ENCODE data around the gene AJAP1. TPM values are rescaled to one million over a fixed set of nuclear protein-coding genes. Genes with fewer than 3 reads are reported as not detected.

The AJAP1 gene
- total and polyA plus RNA-seq, 4 donors = 12.3 to 28.7 (median 26.4) TPM

GRCh38 chr1:4694492-4694891, 40.1 kb downstream of the AJAP1 start:
- Histone ChIP-seq H3K9me3 (ENCODE audit: control insufficient read depth, insufficient read depth, low read length) (no peaks in the 10 kb centered on the region), H3K27me3 (ENCODE audit: control insufficient read depth, insufficient read depth, low read length) (no peaks in the 10 kb centered on the region), H3K36me3 (ENCODE audit: control insufficient read depth, insufficient read depth, low read length) (peaks cover 40% of the 10 kb centered on the region), H3K4me1 (ENCODE audit: control insufficient read depth, insufficient read depth, low read length) (peaks cover 73% of the 10 kb centered on the region), H3K27ac (ENCODE audit: low read depth, low read length) (no peak overlapping the region), H3K4me3 (ENCODE audit: low read depth, low read length) (no peak overlapping the region)
- WGBS (ENCODE audit: insufficient coverage) = 83% methylated on average over 9 of the region's 9 CpGs
- no peak for DNase-seq (ENCODE audit: low read depth in 4 of 6, low spot score in 6 of 6)

GRCh38 chr1:4695241-4695640, 40.8 kb downstream of the AJAP1 start:
- Histone ChIP-seq H3K27ac (ENCODE audit: low read depth, low read length) (no peak overlapping the region), H3K27me3 (ENCODE audit: control insufficient read depth, insufficient read depth, low read length) (no peaks in the 10 kb centered on the region), H3K4me3 (ENCODE audit: low read depth, low read length) (no peak overlapping the region), H3K4me1 (ENCODE audit: control insufficient read depth, insufficient read depth, low read length) (peaks cover 76% of the 10 kb centered on the region), H3K9me3 (ENCODE audit: control insufficient read depth, insufficient read depth, low read length) (no peaks in the 10 kb centered on the region), H3K36me3 (ENCODE audit: control insufficient read depth, insufficient read depth, low read length) (peaks cover 33% of the 10 kb centered on the region)
- 98% methylated on average over 7 of the region's 8 CpGs for WGBS (ENCODE audit: insufficient coverage)
- DNase-seq (ENCODE audit: low read depth in 4 of 6, low spot score in 6 of 6) = no peak

DNA sequence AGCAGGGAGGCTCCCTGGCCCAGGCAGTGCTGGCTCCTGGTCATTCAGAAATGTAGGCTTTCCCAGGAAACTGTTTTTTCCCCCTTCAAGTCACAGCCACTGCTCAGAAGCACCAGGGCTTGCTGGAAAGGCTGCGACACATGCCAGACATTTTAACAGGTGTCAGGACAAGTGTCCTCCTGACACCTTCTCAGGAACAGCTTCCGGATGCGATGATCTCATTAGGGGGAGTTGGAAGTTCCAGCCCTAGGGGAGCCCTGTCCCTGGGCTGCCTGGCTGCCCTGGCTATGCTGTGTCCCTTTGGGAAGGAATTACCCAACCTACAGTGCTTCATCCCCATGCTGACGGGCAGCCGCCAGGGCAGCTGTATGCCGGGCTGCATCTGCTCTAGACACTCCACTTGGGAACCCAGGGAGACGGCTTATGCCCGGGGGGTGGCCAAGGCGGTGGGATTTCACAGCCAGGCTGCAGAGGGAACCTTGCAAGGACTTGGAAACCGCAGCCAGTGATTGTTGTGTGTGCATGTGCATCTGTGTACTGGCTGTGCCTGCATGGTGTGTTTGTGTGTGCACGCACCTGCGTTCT, 41.8 kb downstream of the AJAP1 start:
- no peak overlapping the region for H3K4me3 ChIP-seq (ENCODE audit: low read depth, low read length)
- no peaks in the 10 kb centered on the region for H3K9me3 ChIP-seq (ENCODE audit: control insufficient read depth, insufficient read depth, low read length)
- H3K27me3 ChIP-seq (ENCODE audit: control insufficient read depth, insufficient read depth, low read length) = no peaks in the 10 kb centered on the region
- H3K27ac ChIP-seq (ENCODE audit: low read depth, low read length) = no peak overlapping the region
- H3K4me1 ChIP-seq (ENCODE audit: control insufficient read depth, insufficient read depth, low read length) = peaks cover 80% of the 10 kb centered on the region
- 48% methylated on average over 10 of the region's 12 CpGs for WGBS (ENCODE audit: insufficient coverage)
- H3K36me3 ChIP-seq (ENCODE audit: control insufficient read depth, insufficient read depth, low read length) = peaks cover 25% of the 10 kb centered on the region
- DNase-seq (ENCODE audit: low read depth in 4 of 6, low spot score in 6 of 6) = no peak

GRCh38 chr1:4696753-4697152, 42.3 kb downstream of the AJAP1 start:
- DNase-seq (ENCODE audit: low read depth in 4 of 6, low spot score in 6 of 6) = no peak
- WGBS (ENCODE audit: insufficient coverage) = 78% methylated on average over 2 of the region's 2 CpGs
- no peaks in the 10 kb centered on the region for H3K27me3 ChIP-seq (ENCODE audit: control insufficient read depth, insufficient read depth, low read length)
- no peak overlapping the region for H3K4me3 ChIP-seq (ENCODE audit: low read depth, low read length)
- no peak overlapping the region for H3K27ac ChIP-seq (ENCODE audit: low read depth, low read length)
- peaks cover 20% of the 10 kb centered on the region for H3K36me3 ChIP-seq (ENCODE audit: control insufficient read depth, insufficient read depth, low read length)
- H3K9me3 ChIP-seq (ENCODE audit: control insufficient read depth, insufficient read depth, low read length) = no peaks in the 10 kb centered on the region
- peaks cover 81% of the 10 kb centered on the region for H3K4me1 ChIP-seq (ENCODE audit: control insufficient read depth, insufficient read depth, low read length)

DNA sequence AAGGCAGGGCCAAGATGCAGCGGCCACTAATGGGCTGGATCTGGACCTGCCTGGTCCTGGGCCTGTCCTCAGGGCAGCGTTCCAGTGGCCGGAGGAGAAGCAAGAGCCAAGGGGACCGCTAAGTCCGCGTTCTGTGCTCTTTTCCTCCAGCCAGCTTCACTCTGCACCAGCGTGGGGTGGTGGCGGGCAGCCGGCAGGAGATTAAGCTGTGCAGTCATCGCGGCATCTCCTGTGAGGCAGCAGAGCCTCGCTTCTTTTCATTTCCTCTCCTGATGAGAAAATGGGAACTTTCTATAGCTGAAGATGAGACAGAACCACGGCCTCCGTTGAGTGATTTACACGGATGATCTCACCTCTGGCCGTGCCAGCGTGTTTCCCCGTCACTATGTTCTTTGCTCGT, 43.4 kb downstream of the AJAP1 start:
- no peaks in the 10 kb centered on the region for H3K27me3 ChIP-seq (ENCODE audit: control insufficient read depth, insufficient read depth, low read length)
- 70% methylated on average over 17 of the region's 19 CpGs for WGBS (ENCODE audit: insufficient coverage)
- peaks cover 79% of the 10 kb centered on the region for H3K4me1 ChIP-seq (ENCODE audit: control insufficient read depth, insufficient read depth, low read length)
- H3K4me3 ChIP-seq (ENCODE audit: low read depth, low read length) = no peak overlapping the region
- H3K9me3 ChIP-seq (ENCODE audit: control insufficient read depth, insufficient read depth, low read length) = no peaks in the 10 kb centered on the region
- H3K27ac ChIP-seq (ENCODE audit: low read depth, low read length) = no peak overlapping the region
- peak in 1 of 6 donors; percentile 53 for DNase-seq (ENCODE audit: low read depth in 4 of 6, low spot score in 6 of 6)
- peaks cover 13% of the 10 kb centered on the region for H3K36me3 ChIP-seq (ENCODE audit: control insufficient read depth, insufficient read depth, low read length)

GRCh38 chr1:4698911-4699310, 44.5 kb downstream of the AJAP1 start:
- H3K27me3 ChIP-seq (ENCODE audit: control insufficient read depth, insufficient read depth, low read length) = no peaks in the 10 kb centered on the region
- no peak overlapping the region for H3K4me3 ChIP-seq (ENCODE audit: low read depth, low read length)
- peaks cover 11% of the 10 kb centered on the region for H3K36me3 ChIP-seq (ENCODE audit: control insufficient read depth, insufficient read depth, low read length)
- H3K4me1 ChIP-seq (ENCODE audit: control insufficient read depth, insufficient read depth, low read length) = peaks cover 78% of the 10 kb centered on the region
- no peaks in the 10 kb centered on the region for H3K9me3 ChIP-seq (ENCODE audit: control insufficient read depth, insufficient read depth, low read length)
- DNase-seq (ENCODE audit: low read depth in 4 of 6, low spot score in 6 of 6) = no peak
- H3K27ac ChIP-seq (ENCODE audit: low read depth, low read length) = no peak overlapping the region
- WGBS (ENCODE audit: insufficient coverage) = 74% methylated on average over 8 of the region's 8 CpGs

- H3K27me3 ChIP-seq (ENCODE audit: control insufficient read depth, insufficient read depth, low read length) = no peaks in the 10 kb centered on the region
- peaks cover 76% of the 10 kb centered on the region for H3K4me1 ChIP-seq (ENCODE audit: control insufficient read depth, insufficient read depth, low read length)
- peak overlapping the region; percentile 63 for H3K27ac ChIP-seq (ENCODE audit: low read depth, low read length)
- no peaks in the 10 kb centered on the region for H3K9me3 ChIP-seq (ENCODE audit: control insufficient read depth, insufficient read depth, low read length)
- peaks cover 8% of the 10 kb centered on the region for H3K36me3 ChIP-seq (ENCODE audit: control insufficient read depth, insufficient read depth, low read length)
- H3K4me3 ChIP-seq (ENCODE audit: low read depth, low read length) = no peak overlapping the region
- 27% methylated on average over 7 of the region's 21 CpGs for WGBS (ENCODE audit: insufficient coverage)
- DNase-seq (ENCODE audit: low read depth in 4 of 6, low spot score in 6 of 6) = peak in 3 of 6 donors; percentile 44 to 79 (median 75)
Observed at GRCh38 chr1:4699376-4700301, 45.2 kb downstream of the AJAP1 start.

- no peak overlapping the region for H3K4me3 ChIP-seq (ENCODE audit: low read depth, low read length)
- peak in 2 of 6 donors; percentile 73 to 87 for DNase-seq (ENCODE audit: low read depth in 4 of 6, low spot score in 6 of 6)
Observed at GRCh38 chr1:4700801-4701200, 46.4 kb downstream of the AJAP1 start.

GRCh38 chr1:4701276-4701675, 46.9 kb downstream of the AJAP1 start:
- WGBS (ENCODE audit: insufficient coverage) = 62% methylated on average over 9 of the region's 9 CpGs
- Histone ChIP-seq H3K9me3 (ENCODE audit: control insufficient read depth, insufficient read depth, low read length) (no peaks in the 10 kb centered on the region), H3K4me1 (ENCODE audit: control insufficient read depth, insufficient read depth, low read length) (peaks cover 60% of the 10 kb centered on the region)

More at GRCh38 chr1:4700801-4701200, 46.4 kb downstream of the AJAP1 start:
- Histone ChIP-seq H3K4me1 (ENCODE audit: control insufficient read depth, insufficient read depth, low read length) (peaks cover 65% of the 10 kb centered on the region), H3K27me3 (ENCODE audit: control insufficient read depth, insufficient read depth, low read length) (no peaks in the 10 kb centered on the region), H3K9me3 (ENCODE audit: control insufficient read depth, insufficient read depth, low read length) (no peaks in the 10 kb centered on the region), H3K27ac (ENCODE audit: low read depth, low read length) (no peak overlapping the region), H3K36me3 (ENCODE audit: control insufficient read depth, insufficient read depth, low read length) (peaks cover 8% of the 10 kb centered on the region)
- 34% methylated on average over 13 of the region's 13 CpGs for whole genome bisulfite sequencing (ENCODE audit: insufficient coverage)

More at GRCh38 chr1:4701276-4701675, 46.9 kb downstream of the AJAP1 start:
- Histone ChIP-seq H3K36me3 (ENCODE audit: control insufficient read depth, insufficient read depth, low read length) (peaks cover 9% of the 10 kb centered on the region), H3K27me3 (ENCODE audit: control insufficient read depth, insufficient read depth, low read length) (no peaks in the 10 kb centered on the region), H3K4me3 (ENCODE audit: low read depth, low read length) (no peak overlapping the region), H3K27ac (ENCODE audit: low read depth, low read length) (no peak overlapping the region)
- DNase-seq (ENCODE audit: low read depth in 4 of 6, low spot score in 6 of 6) = no peak
